Central memory CD8-positive, alpha-beta T cell (primary cell): Measurements from ENCODE around the gene BRI3.

Experiments used
- ATAC-seq: fragments of 150-1000 bp; cut with Tn5 transposase; replicated peaks from 2 replicates; pipeline ENCODE4 v1.10.0; 2022; ENCODE audit warnings: mild to moderate bottlenecking, moderate FRiP score, moderate number of reproducible peaks; ENCODE audit not compliant: poor library complexity, severe bottlenecking; ENCODE audit errors: extremely low read depth
- DNase-seq, 2 donors: peaks; one replicate each; pipeline ENCODE4 v3.0.0; 2021; ENCODE audit warnings: low spot score in 2 of 2
- H3K27ac Mint-ChIP-seq: one replicate; pipeline ENCODE4 v1.8.0; 2022; ENCODE audit warnings: low read depth, mild to moderate bottlenecking, moderate library complexity, mixed read lengths
- H3K27me3 Mint-ChIP-seq: one replicate; pipeline ENCODE4 v1.8.0; 2022; ENCODE audit warnings: mixed read lengths
- H3K36me3 Mint-ChIP-seq: one replicate; pipeline ENCODE4 v1.8.0; 2022; ENCODE audit warnings: mild to moderate bottlenecking, moderate library complexity, mixed read lengths; ENCODE audit not compliant: insufficient read depth
- H3K4me1 Mint-ChIP-seq: one replicate; pipeline ENCODE4 v1.8.0; 2022; ENCODE audit warnings: mixed read lengths
- H3K4me3 Mint-ChIP-seq: one replicate; pipeline ENCODE4 v1.8.0; 2022; ENCODE audit warnings: mild to moderate bottlenecking, moderate library complexity, mixed read lengths
- H3K9me3 Mint-ChIP-seq: one replicate; pipeline ENCODE4 v1.8.0; 2022; ENCODE audit warnings: mixed read lengths

BRI3 gene

GRCh38 chr7:98242342-98242741 is 39.1 kb upstream of the BRI3 start:
- no peak overlapping the region for H3K27ac Mint-ChIP-seq
- peaks cover 14% of the 10 kb centered on the region for H3K36me3 Mint-ChIP-seq
- H3K4me3 Mint-ChIP-seq: no peak overlapping the region
- H3K27me3 Mint-ChIP-seq: no peaks in the 10 kb centered on the region
- no peaks in the 10 kb centered on the region for H3K9me3 Mint-ChIP-seq
- no peak for DNase-seq
- ATAC-seq: no peak
- H3K4me1 Mint-ChIP-seq: no peaks in the 10 kb centered on the region

GRCh38 chr7:98242934-98243333 is 38.6 kb upstream of the BRI3 start:
- Mint-ChIP-seq H3K27me3 (no peaks in the 10 kb centered on the region), H3K36me3 (peaks cover 14% of the 10 kb centered on the region), H3K27ac (no peak overlapping the region), H3K9me3 (no peaks in the 10 kb centered on the region), H3K4me1 (peaks cover under 1% of the 10 kb centered on the region), H3K4me3 (no peak overlapping the region)
- DNase-seq: no peak
- ATAC-seq: no peak

GRCh38 chr7:98244871-98245270 is 36.6 kb upstream of the BRI3 start:
- DNase-seq (no peak), ATAC-seq (no peak)
- H3K9me3 Mint-ChIP-seq: no peaks in the 10 kb centered on the region
- peaks cover 10% of the 10 kb centered on the region for H3K36me3 Mint-ChIP-seq
- no peaks in the 10 kb centered on the region for H3K27me3 Mint-ChIP-seq
- peaks cover 13% of the 10 kb centered on the region for H3K4me1 Mint-ChIP-seq
- no peak overlapping the region for H3K4me3 Mint-ChIP-seq
- no peak overlapping the region for H3K27ac Mint-ChIP-seq

DNA sequence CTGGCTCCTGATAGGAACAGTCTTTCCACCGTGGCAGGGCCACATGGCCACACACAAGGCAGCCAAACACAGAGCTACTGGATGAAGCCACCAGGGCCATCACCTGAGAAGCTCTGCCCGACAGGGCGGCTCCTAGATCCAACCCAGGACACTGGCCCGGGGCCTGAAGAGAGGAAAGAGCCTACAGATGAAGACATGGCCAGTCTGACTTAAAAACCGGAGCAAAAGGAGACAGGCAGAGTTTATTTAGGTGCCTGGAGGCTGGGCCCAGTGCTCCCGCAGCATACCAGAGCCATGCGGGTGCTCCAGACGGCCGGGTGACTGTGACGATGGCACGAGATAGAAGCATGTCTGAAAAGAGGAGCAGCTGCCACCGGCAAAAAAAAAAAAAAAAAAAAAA is 33.3 kb upstream of the BRI3 start:
- H3K4me3 Mint-ChIP-seq: peak overlapping the region; percentile 41
- DNase-seq (no peak), ATAC-seq (no peak)
- H3K27ac Mint-ChIP-seq: peak overlapping the region; percentile 85
- H3K4me1 Mint-ChIP-seq: peaks cover 43% of the 10 kb centered on the region
- H3K9me3 Mint-ChIP-seq: no peaks in the 10 kb centered on the region
- peaks cover 21% of the 10 kb centered on the region for H3K36me3 Mint-ChIP-seq
- H3K27me3 Mint-ChIP-seq: no peaks in the 10 kb centered on the region

DNA sequence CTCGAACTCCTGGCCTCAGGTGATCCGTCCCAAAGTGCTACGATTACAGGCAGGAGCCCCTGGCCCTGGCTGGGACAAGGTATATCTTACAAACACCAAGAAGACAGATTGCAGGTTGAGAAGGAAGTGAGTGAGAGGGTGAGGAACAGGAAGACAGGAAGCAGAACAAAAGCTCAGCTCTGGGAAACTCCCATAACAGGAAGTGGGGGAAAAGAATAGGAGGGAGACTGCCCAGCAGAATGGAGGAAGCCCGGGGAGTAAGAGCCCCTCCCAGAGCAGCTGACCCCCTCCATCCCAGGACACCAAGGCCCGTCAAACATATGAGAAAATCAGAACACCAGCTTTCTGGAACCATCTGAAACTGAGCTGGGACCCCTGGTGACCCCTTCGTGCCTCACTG is 32.4 kb upstream of the BRI3 start:
- Mint-ChIP-seq H3K27me3 (no peaks in the 10 kb centered on the region), H3K4me1 (peaks cover 47% of the 10 kb centered on the region), H3K36me3 (peaks cover 21% of the 10 kb centered on the region), H3K9me3 (no peaks in the 10 kb centered on the region), H3K27ac (peak overlapping the region; percentile 88), H3K4me3 (peak overlapping the region; percentile 45)
- no peak for DNase-seq
- ATAC-seq: no peak

DNA sequence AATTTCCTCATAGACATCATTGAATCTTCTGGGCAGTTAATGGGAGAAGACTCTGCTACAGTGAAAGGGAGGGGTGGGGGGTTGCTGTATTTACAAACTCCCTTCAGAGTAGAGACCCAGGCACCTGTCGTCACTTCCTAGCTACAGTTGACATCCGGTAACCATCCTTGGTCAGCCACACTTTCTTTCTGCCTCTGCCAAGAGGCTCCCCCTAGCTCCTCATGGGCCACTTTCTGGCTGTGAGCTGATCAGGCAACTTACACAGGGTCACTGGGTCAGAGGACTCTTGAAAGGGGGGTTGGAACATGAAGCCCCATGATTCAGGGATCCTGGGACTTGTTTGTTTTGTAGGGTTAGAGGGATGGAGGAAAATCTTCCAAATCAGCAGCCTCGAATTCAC is 30.7 kb upstream of the BRI3 start:
- DNase-seq (peak; percentile 18 to 23), ATAC-seq (peak; percentile 38)
- peak overlapping the region; percentile 88 for H3K27ac Mint-ChIP-seq
- H3K4me1 Mint-ChIP-seq: peaks cover 55% of the 10 kb centered on the region
- H3K9me3 Mint-ChIP-seq: no peaks in the 10 kb centered on the region
- H3K27me3 Mint-ChIP-seq: no peaks in the 10 kb centered on the region
- H3K4me3 Mint-ChIP-seq: peak overlapping the region; percentile 97
- peaks cover 25% of the 10 kb centered on the region for H3K36me3 Mint-ChIP-seq

DNA sequence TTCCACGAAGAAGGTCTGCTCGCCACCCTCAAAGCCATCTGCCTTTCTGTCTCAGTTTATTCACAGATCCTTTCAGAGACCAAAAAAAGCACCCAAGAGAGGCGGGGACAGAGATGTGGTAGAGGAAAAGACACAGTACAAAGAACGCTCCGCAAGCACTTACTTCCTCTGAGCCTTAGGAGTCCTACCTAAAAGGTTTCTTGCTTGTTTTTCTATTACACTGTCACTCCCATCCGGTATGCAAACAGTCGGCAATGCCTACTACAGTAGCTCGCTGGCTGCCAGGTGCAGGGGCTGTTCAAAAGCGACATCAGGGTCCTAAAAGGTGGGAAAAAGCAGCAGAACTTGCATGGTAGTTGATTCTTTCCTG is 30.3 kb upstream of the BRI3 start:
- Mint-ChIP-seq H3K4me3 (peak overlapping the region; percentile 97), H3K27me3 (no peaks in the 10 kb centered on the region), H3K9me3 (no peaks in the 10 kb centered on the region), H3K36me3 (peaks cover 25% of the 10 kb centered on the region), H3K4me1 (peaks cover 58% of the 10 kb centered on the region), H3K27ac (peak overlapping the region; percentile 88)
- peak; percentile 74 for ATAC-seq
- DNase-seq: peak; percentile 32 to 37

DNA sequence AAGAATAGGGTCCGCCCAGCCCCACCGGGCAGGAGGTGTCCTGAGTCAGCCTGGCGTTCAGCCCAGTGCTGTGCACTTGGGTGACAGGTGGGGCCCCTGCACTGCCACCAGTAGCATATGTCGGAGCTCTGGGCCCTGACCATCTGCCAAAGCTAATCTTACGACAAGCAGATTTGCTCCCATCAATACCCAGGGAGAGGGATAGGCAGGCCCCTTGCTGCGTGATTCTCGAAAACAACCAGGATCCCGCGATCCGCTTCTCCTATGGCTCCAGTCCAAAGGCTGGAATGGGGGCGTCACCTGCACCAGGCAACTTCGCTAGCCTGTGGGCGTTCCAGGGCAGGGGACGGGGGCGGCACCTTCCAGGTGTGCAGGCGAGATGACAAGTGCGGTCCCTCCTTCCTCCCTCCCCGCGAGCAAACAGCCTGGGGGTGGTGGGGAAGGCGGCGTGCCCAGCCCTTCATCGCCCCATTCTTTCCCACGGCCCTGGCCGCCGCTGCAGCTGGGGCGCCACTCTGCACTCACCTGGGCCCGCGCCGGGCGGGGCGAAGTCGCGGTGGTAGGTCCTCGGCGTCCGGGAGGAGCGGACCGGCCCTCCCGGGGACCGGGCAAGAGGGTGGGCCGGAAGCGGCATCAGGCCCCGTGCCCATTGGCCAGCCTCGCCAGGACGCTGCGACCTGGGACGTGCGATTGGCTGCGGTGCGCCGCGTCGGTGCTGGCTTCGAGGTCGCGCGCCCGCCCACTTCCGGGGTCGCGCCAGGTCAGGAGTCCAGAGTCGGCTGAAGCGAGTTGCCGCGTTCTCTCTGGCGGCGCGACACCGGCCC is 29.7 kb upstream of the BRI3 start, which contains the start of gene TECPR1:
Gene TECPR1, minus strand, starts transcription at position 632 of the 824 bp plus-strand sequence. CDS start 6,086 bp downstream, outside the sequence.
- peaks cover 25% of the 10 kb centered on the region for H3K36me3 Mint-ChIP-seq
- H3K27me3 Mint-ChIP-seq: no peaks in the 10 kb centered on the region
- H3K27ac Mint-ChIP-seq: peak within 1 kb of the TSS; percentile 88
- ATAC-seq (peak; percentile 75), DNase-seq (peak; percentile 74 to 79)
- H3K9me3 Mint-ChIP-seq: no peaks in the 10 kb centered on the region
- H3K4me3 Mint-ChIP-seq: peak within 1 kb of the TSS; percentile 97
- peaks cover 62% of the 10 kb centered on the region for H3K4me1 Mint-ChIP-seq

- H3K27ac Mint-ChIP-seq: peak overlapping the region; percentile 88
- DNase-seq (no peak), ATAC-seq (peak; percentile 10)
- H3K4me3 Mint-ChIP-seq: peak overlapping the region; percentile 97
- H3K36me3 Mint-ChIP-seq: peaks cover 29% of the 10 kb centered on the region
- H3K4me1 Mint-ChIP-seq: peaks cover 62% of the 10 kb centered on the region
- no peaks in the 10 kb centered on the region for H3K9me3 Mint-ChIP-seq
- H3K27me3 Mint-ChIP-seq: no peaks in the 10 kb centered on the region
Observed at GRCh38 chr7:98252425-98253054, 28.9 kb upstream of the BRI3 start.

GRCh38 chr7:98254516-98254915 is 27.0 kb upstream of the BRI3 start:
- Mint-ChIP-seq H3K4me1 (peaks cover 51% of the 10 kb centered on the region), H3K9me3 (no peaks in the 10 kb centered on the region), H3K36me3 (peaks cover 32% of the 10 kb centered on the region), H3K27ac (no peak overlapping the region), H3K4me3 (no peak overlapping the region), H3K27me3 (no peaks in the 10 kb centered on the region)
- ATAC-seq: no peak
- DNase-seq: no peak

DNA sequence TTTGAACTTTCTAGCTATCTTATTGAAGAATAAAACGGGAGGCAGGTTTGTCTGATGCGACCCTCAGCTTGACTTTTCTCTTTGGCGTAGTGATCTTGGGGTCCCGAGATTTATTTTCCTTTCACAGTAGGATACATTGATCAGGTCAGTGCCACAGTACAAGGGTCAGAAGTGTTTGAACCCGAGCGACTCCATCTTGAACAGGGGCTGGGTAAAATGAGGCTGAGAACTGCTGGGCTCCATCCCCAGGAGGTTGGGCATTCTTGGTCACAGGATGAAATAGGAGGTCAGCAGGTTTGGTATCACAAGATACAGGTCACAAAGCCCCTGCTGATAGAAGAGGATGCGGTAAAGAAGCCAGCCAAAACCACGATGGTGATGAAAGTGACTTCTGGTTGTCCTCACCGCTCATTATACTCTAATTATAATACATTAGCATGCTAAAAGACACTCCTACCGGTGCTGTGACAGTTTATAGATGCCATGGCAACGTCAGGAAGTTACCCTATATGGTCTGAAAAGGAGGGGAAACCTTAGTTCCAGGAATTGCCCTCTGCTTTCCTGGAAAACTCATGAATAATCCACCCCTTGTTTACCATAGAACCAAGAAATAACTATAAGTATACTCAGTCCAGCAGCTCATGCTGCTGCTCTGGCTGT is 26.4 kb upstream of the BRI3 start:
- Mint-ChIP-seq H3K4me3 (no peak overlapping the region), H3K4me1 (peaks cover 47% of the 10 kb centered on the region), H3K27me3 (no peaks in the 10 kb centered on the region), H3K36me3 (peaks cover 32% of the 10 kb centered on the region), H3K27ac (no peak overlapping the region), H3K9me3 (no peaks in the 10 kb centered on the region)
- ATAC-seq (no peak), DNase-seq (no peak)

GRCh38 chr7:98256431-98256830 is 25.1 kb upstream of the BRI3 start:
- peaks cover 33% of the 10 kb centered on the region for H3K4me1 Mint-ChIP-seq
- H3K4me3 Mint-ChIP-seq: no peak overlapping the region
- no peaks in the 10 kb centered on the region for H3K27me3 Mint-ChIP-seq
- no peaks in the 10 kb centered on the region for H3K9me3 Mint-ChIP-seq
- H3K36me3 Mint-ChIP-seq: peaks cover 27% of the 10 kb centered on the region
- H3K27ac Mint-ChIP-seq: no peak overlapping the region
- ATAC-seq (no peak), DNase-seq (no peak)
